Neural progenitor cell (in vitro differentiated cells): ENCODE results near the gene HYAL2. TPM values are rescaled to one million over a fixed set of nuclear protein-coding genes. Genes with fewer than 3 reads are reported as not detected.

Source experiments
- DNase-seq: peaks from one replicate; pipeline ENCODE4 v3.0.0-alpha.2; 2016; ENCODE audit warnings: low spot score
- H2AFZ ChIP-seq: fragments of 200-600 bp; sonication (generic); replicated peaks from 2 replicates; pipeline ENCODE4 v1.6.1; 2016; ENCODE audit warnings: antibody characterized with exemption
- H3F3A ChIP-seq: fragments of 200-600 bp; sonication (generic); 2 replicates; pipeline ENCODE4 v1.6.1; 2016; ENCODE audit warnings: antibody characterized with exemption, low read depth
- H3K27ac ChIP-seq: fragments of 200-600 bp; sonication (generic); 2 replicates; pipeline ENCODE4 v1.5.1; 2016; ENCODE audit warnings: mild to moderate bottlenecking
- H3K27me3 ChIP-seq: fragments of 200-600 bp; sonication (generic); 2 replicates; pipeline ENCODE4 v1.6.1; 2016; ENCODE audit warnings: mild to moderate bottlenecking, moderate library complexity
- H3K36me3 ChIP-seq: fragments of 200-600 bp; sonication (generic); 2 replicates; pipeline ENCODE4 v1.5.1; 2016
- H3K4me1 ChIP-seq: fragments of 200-600 bp; sonication (generic); 2 replicates; pipeline ENCODE4 v1.6.1; 2016; ENCODE audit warnings: mixed run types
- H3K4me2 ChIP-seq: fragments of 200-600 bp; sonication (generic); 2 replicates; pipeline ENCODE4 v1.6.1; 2016
- H3K4me3 ChIP-seq: fragments of 200-600 bp; sonication (generic); 2 replicates; pipeline ENCODE4 v1.5.1; 2016
- H3K79me2 ChIP-seq: fragments of 200-600 bp; sonication (generic); 2 replicates; pipeline ENCODE4 v1.6.1; 2016; ENCODE audit warnings: low read depth
- H3K9ac ChIP-seq: fragments of 200-600 bp; sonication (generic); 2 replicates; pipeline ENCODE4 v1.6.1; 2016
- H3K9me3 ChIP-seq: fragments of 200-600 bp; sonication (generic); 2 replicates; pipeline ENCODE4 v1.5.1; 2016; ENCODE audit warnings: low read depth
- H4K20me1 ChIP-seq: fragments of 200-600 bp; sonication (generic); 2 replicates; pipeline ENCODE4 v1.6.1; 2016; ENCODE audit warnings: low read depth
- H3K27ac Mint-ChIP-seq: 3 replicates; pipeline ENCODE4 v1.8.0; 2021; ENCODE audit warnings: mixed read lengths
- H3K27me3 Mint-ChIP-seq: 2 replicates; pipeline ENCODE4 v1.8.0; 2022; ENCODE audit warnings: low read depth, mild to moderate bottlenecking, inconsistent platforms, moderate library complexity, mixed read lengths; ENCODE audit not compliant: insufficient read depth
- H3K36me3 Mint-ChIP-seq: 3 replicates; pipeline ENCODE4 v1.8.0; 2021; ENCODE audit warnings: mixed read lengths
- H3K4me1 Mint-ChIP-seq: 3 replicates; pipeline ENCODE4 v1.8.0; 2021; ENCODE audit warnings: mixed read lengths
- H3K4me3 Mint-ChIP-seq: 3 replicates; pipeline ENCODE4 v1.8.0; 2021; ENCODE audit warnings: mild to moderate bottlenecking, moderate library complexity, mixed read lengths
- H3K9me3 Mint-ChIP-seq: 3 replicates; pipeline ENCODE4 v1.8.0; 2020; ENCODE audit warnings: mixed read lengths
- EZH2 ChIP-seq: fragments of 200-600 bp; sonication (generic); IDR thresholded peaks from 2 replicates; pipeline ENCODE4 v1.6.1; 2017; ENCODE audit warnings: antibody characterized with exemption, mild to moderate bottlenecking, moderate library complexity
- EZH2phosphoT487 ChIP-seq: fragments of 200-600 bp; sonication (generic); IDR thresholded peaks from 2 replicates; pipeline ENCODE4 v1.6.1; 2017; ENCODE audit warnings: antibody characterized with exemption
- total RNA-seq: library from RNA; depleted of rRNA; stranded (reverse); fragments of >200 nt; gene quantifications from 2 replicates; pipeline ENCODE4 v1.2.3, GENCODE V29; 2015; ENCODE audit warnings: low replicate concordance
- TF ChIP-seq, protein P1 (sequence below): fragments of 200-600 bp; sonication (generic); IDR thresholded peaks from 2 replicates; pipeline ENCODE4 v1.5.1; 2017; ENCODE audit warnings: antibody characterized with exemption, mild to moderate bottlenecking

HYAL2 gene
- 38.9 and 92.3 TPM in 2 replicates for total RNA-seq

- H3K4me3 Mint-ChIP-seq: peak within 1 kb of the TSS; percentile 88
- Histone ChIP-seq H3K27me3 (no peaks in the 10 kb centered on the region), H3K36me3 (no peaks in the 10 kb centered on the region), H3K4me3 (peak within 1 kb of the TSS; percentile 84), H3K79me2 (peaks cover 46% of the 10 kb centered on the region), H3K9ac (peak within 1 kb of the TSS; percentile 91), H3F3A (peaks cover 35% of the 10 kb centered on the region), H3K27ac (peak within 1 kb of the TSS; percentile 99), H3K4me2 (peak within 1 kb of the TSS; percentile 88), H3K4me1 (peaks cover 34% of the 10 kb centered on the region), H4K20me1 (peaks cover 40% of the 10 kb centered on the region), H2AFZ (peak within 1 kb of the TSS; percentile 95), H3K9me3 (no peaks in the 10 kb centered on the region)
- TF ChIP-seq EZH2 (no peak), EZH2phosphoT487 (no peak)
- TF ChIP-seq, protein P1, sequence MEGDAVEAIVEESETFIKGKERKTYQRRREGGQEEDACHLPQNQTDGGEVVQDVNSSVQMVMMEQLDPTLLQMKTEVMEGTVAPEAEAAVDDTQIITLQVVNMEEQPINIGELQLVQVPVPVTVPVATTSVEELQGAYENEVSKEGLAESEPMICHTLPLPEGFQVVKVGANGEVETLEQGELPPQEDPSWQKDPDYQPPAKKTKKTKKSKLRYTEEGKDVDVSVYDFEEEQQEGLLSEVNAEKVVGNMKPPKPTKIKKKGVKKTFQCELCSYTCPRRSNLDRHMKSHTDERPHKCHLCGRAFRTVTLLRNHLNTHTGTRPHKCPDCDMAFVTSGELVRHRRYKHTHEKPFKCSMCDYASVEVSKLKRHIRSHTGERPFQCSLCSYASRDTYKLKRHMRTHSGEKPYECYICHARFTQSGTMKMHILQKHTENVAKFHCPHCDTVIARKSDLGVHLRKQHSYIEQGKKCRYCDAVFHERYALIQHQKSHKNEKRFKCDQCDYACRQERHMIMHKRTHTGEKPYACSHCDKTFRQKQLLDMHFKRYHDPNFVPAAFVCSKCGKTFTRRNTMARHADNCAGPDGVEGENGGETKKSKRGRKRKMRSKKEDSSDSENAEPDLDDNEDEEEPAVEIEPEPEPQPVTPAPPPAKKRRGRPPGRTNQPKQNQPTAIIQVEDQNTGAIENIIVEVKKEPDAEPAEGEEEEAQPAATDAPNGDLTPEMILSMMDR: no peak
- peaks cover 51% of the 10 kb centered on the region for H3K4me1 Mint-ChIP-seq
- DNase-seq: peak; percentile 61
- peaks cover 4% of the 10 kb centered on the region for H3K27me3 Mint-ChIP-seq
- H3K9me3 Mint-ChIP-seq: no peaks in the 10 kb centered on the region
- H3K36me3 Mint-ChIP-seq: peaks cover 17% of the 10 kb centered on the region
- peak within 1 kb of the TSS; percentile 100 for H3K27ac Mint-ChIP-seq
These were observed at the start of gene HYAL2 for GRCh38 chr3:50322386-50323091. TSS of gene HYAL2 (minus strand) at chr3:50322745. CDS start at chr3:50320489, 2,256 bp downstream.

DNA sequence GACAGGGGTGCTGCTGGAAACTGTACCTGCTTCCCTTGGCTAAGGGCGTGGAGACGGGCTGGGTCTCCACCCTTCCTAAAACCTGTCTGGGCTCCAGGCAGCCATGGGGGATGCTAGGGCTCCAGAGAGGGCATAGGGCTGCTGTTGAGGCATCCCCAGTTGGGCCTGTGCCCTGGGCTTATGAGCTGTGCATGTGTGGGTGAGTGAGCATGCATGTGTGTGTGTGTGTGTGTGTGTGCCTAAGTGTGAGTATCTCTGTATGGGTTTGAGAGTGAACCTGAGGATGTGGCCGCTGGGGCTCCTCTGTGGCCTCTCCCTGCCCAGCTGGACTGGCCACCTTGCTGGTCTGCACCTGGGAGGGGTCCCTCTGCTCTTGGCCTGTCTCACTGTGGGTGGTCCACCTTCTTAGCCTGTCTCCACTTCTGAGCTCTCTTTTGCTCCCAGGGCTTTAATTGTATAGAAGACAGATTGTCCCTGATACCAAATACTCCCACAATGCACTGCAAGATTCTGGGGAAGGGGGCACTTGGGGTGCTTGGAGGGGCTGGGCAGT lies 48.7 kb upstream of the HYAL2 start:
- Histone ChIP-seq H3K27ac (no peak overlapping the region), H3K79me2 (no peaks in the 10 kb centered on the region), H3K9me3 (no peaks in the 10 kb centered on the region), H3K27me3 (peaks cover 3% of the 10 kb centered on the region), H3K9ac (no peak overlapping the region), H3K36me3 (no peaks in the 10 kb centered on the region), H3F3A (peaks cover 5% of the 10 kb centered on the region), H2AFZ (no peak overlapping the region), H3K4me2 (no peak overlapping the region), H3K4me1 (peaks cover 32% of the 10 kb centered on the region), H3K4me3 (no peak overlapping the region), H4K20me1 (no peaks in the 10 kb centered on the region)
- Mint-ChIP-seq H3K4me3 (peak overlapping the region; percentile 58), H3K27me3 (peaks cover 13% of the 10 kb centered on the region), H3K4me1 (peaks cover 42% of the 10 kb centered on the region), H3K27ac (peak overlapping the region; percentile 68), H3K9me3 (no peaks in the 10 kb centered on the region), H3K36me3 (no peaks in the 10 kb centered on the region)
- TF ChIP-seq EZH2phosphoT487: no peak
- TF ChIP-seq EZH2: no peak
- DNase-seq: no peak

DNA sequence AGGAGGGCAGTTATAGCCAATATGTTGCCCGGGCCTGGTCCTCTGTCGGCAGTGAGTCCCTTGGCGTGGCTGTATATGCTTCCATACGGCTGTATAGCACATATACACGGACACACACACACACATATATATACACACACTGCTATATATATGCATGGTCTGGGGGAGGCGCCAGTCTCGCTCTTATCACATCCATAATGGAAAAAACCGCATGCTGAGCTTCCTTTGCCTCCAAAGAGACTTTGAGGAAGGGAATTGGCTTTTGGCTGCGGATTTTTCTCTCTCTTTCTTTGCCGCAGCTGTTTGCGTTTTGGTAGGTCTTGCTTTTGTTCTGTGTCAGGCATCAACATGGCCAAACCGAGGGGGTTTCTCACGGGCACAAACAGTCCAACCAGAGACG lies 48.0 kb upstream of the HYAL2 start:
- peak overlapping the region; percentile 58 for H3K4me3 Mint-ChIP-seq
- no peaks in the 10 kb centered on the region for H3K36me3 Mint-ChIP-seq
- no peaks in the 10 kb centered on the region for H3K9me3 Mint-ChIP-seq
- DNase-seq: peak; percentile 62
- TF ChIP-seq, protein P1: peak; percentile 44
- TF ChIP-seq EZH2 (no peak), EZH2phosphoT487 (no peak)
- H3K4me1 Mint-ChIP-seq: peaks cover 42% of the 10 kb centered on the region
- Histone ChIP-seq H3K9me3 (no peaks in the 10 kb centered on the region), H3K79me2 (no peaks in the 10 kb centered on the region), H3K4me1 (peaks cover 32% of the 10 kb centered on the region), H4K20me1 (no peaks in the 10 kb centered on the region), H3F3A (peaks cover 5% of the 10 kb centered on the region), H2AFZ (no peak overlapping the region), H3K4me3 (no peak overlapping the region), H3K27me3 (peaks cover 10% of the 10 kb centered on the region), H3K4me2 (no peak overlapping the region), H3K9ac (no peak overlapping the region), H3K27ac (no peak overlapping the region), H3K36me3 (no peaks in the 10 kb centered on the region)
- H3K27ac Mint-ChIP-seq: peak overlapping the region; percentile 68
- peaks cover 13% of the 10 kb centered on the region for H3K27me3 Mint-ChIP-seq
